GM15510 (cell line): ENCODE results near the gene LSAMP.

ENCODE experiments used
- POLR2A ChIP-seq: IDR thresholded peaks from 3 replicates; pipeline ENCODE4 v1.6.1; 2011; ENCODE audit warnings: borderline replicate concordance; ENCODE audit not compliant: insufficient read length; ENCODE audit errors: extremely low read depth

The LSAMP gene

GRCh38 chr3:116230431-116231020 lies 214.8 kb downstream of the LSAMP start:
- no peak for TF ChIP-seq POLR2A

GRCh38 chr3:116226266-116226665 lies 219.0 kb downstream of the LSAMP start:
- no peak for TF ChIP-seq POLR2A

- no peak for TF ChIP-seq POLR2A
Observed at GRCh38 chr3:116216761-116217160, 228.5 kb downstream of the LSAMP start.

- TF ChIP-seq POLR2A, result no peak
Observed at GRCh38 chr3:116211901-116212300, 233.4 kb downstream of the LSAMP start.

GRCh38 chr3:116200956-116201690 lies 244.2 kb downstream of the LSAMP start:
- TF ChIP-seq POLR2A, result no peak

GRCh38 chr3:116199063-116199462 lies 246.2 kb downstream of the LSAMP start:
- TF ChIP-seq POLR2A, result no peak

- TF ChIP-seq POLR2A, result no peak
Observed at GRCh38 chr3:116198087-116198486, 247.2 kb downstream of the LSAMP start.

- no peak for TF ChIP-seq POLR2A
Observed at GRCh38 chr3:116192464-116192863, 252.8 kb downstream of the LSAMP start.

- TF ChIP-seq POLR2A, result no peak
Observed at GRCh38 chr3:116191409-116191808, 253.9 kb downstream of the LSAMP start.

GRCh38 chr3:116190095-116190494 lies 255.2 kb downstream of the LSAMP start:
- TF ChIP-seq POLR2A, result no peak

- no peak for TF ChIP-seq POLR2A
Observed at GRCh38 chr3:116188231-116188785, 257.0 kb downstream of the LSAMP start.

- no peak for TF ChIP-seq POLR2A
Observed at GRCh38 chr3:116186049-116186448, 259.2 kb downstream of the LSAMP start.

- TF ChIP-seq POLR2A, result no peak
Observed at GRCh38 chr3:116181159-116181558, 264.1 kb downstream of the LSAMP start.

- TF ChIP-seq POLR2A, result no peak
Observed at GRCh38 chr3:116179091-116179490, 266.2 kb downstream of the LSAMP start.

GRCh38 chr3:116176974-116177555 lies 268.2 kb downstream of the LSAMP start:
- no peak for TF ChIP-seq POLR2A

GRCh38 chr3:116166121-116166520 lies 279.2 kb downstream of the LSAMP start:
- TF ChIP-seq POLR2A, result no peak

- TF ChIP-seq POLR2A, result no peak
Observed at GRCh38 chr3:116165641-116166040, 279.6 kb downstream of the LSAMP start.

GRCh38 chr3:116165135-116165534 lies 280.2 kb downstream of the LSAMP start:
- TF ChIP-seq POLR2A, result no peak
